T-cell (primary cell): ENCODE results near the gene TAF11L8. TPM values are rescaled to one million over a fixed set of nuclear protein-coding genes. Genes with fewer than 3 reads are reported as not detected.
"Not testable (repeated sequence)": the region's sequence is repeated elsewhere in the genome, so short reads cannot be mapped to it uniquely, and the experiment has no call there.

Source experiments
- ATAC-seq, 4 experiments: fragments of 200-7000 bp in 3 of 4; fragments of 150-1000 bp in 1 of 4; cut with Tn5 transposase; replicated peaks in 1 of 4; 1 replicate in 3 of 4; 2 replicates in 1 of 4; pipeline ENCODE4 v1.10.0; 2021; ENCODE audit warnings: moderate library complexity in 3 of 4, mild to moderate bottlenecking in 2 of 4, moderate number of reproducible peaks in 1 of 4
- CTCF ChIA-PET, 2 donors: fragments of 300-600 bp; sonication (Branson Sonifier 250); formaldehyde crosslinking; loops; one replicate each; lab custom pipeline; 2022; ENCODE audit warnings: antibody characterized with exemption in 2 of 2; lab: Charles Lee
- POLR2A ChIA-PET, 2 donors: fragments of 300-600 bp; sonication (Branson Sonifier 250); formaldehyde crosslinking; loops; one replicate each; lab custom pipeline; 2022; ENCODE audit warnings: antibody characterized with exemption in 2 of 2; lab: Charles Lee
- DNase-seq, 35 experiments: peaks; one replicate each; pipeline versions ENCODE4 v3.0.0 to v3.0.0-alpha.2; 2013 to 2023
- H3K27ac ChIP-seq: one replicate; pipeline ENCODE4 v1.5.1; 2013; ENCODE audit warnings: low read length
- H3K27me3 ChIP-seq, 2 experiments: replicated peaks in 1 of 2; 1 replicate in 1 of 2; 2 replicates in 1 of 2; pipeline versions ENCODE4 v1.6.1 to v1.7.0; 2013; ENCODE audit warnings: low read length in 1 of 2, mixed read lengths in 1 of 2; ENCODE audit not compliant: control insufficient read depth in 2 of 2, insufficient read depth in 2 of 2; ENCODE audit errors: extremely low read depth in 1 of 2
- H3K36me3 ChIP-seq, 2 donors: 1 replicate in 1 of 2; 2 replicates in 1 of 2; pipeline versions ENCODE4 v1.6.1 to v1.7.0; 2013; ENCODE audit warnings: low read length in 1 of 2; ENCODE audit not compliant: control insufficient read depth in 2 of 2, insufficient read depth in 1 of 2; ENCODE audit errors: extremely low read depth in 1 of 2
- H3K4me1 ChIP-seq, 2 experiments: 1 replicate in 1 of 2; 2 replicates in 1 of 2; pipeline versions ENCODE4 v1.6.1 to v1.7.0; 2013; ENCODE audit warnings: low read length in 2 of 2, mixed read lengths in 1 of 2; ENCODE audit not compliant: insufficient read depth in 2 of 2, control insufficient read depth in 1 of 2; ENCODE audit errors: extremely low read depth in 1 of 2
- H3K4me3 ChIP-seq, 2 donors: 1 replicate in 1 of 2; 2 replicates in 1 of 2; pipeline versions ENCODE4 v1.5.1 to v1.7.0; 2013; ENCODE audit warnings: mild to moderate bottlenecking in 2 of 2, low read length in 1 of 2, moderate library complexity in 1 of 2; ENCODE audit not compliant: control insufficient read depth in 1 of 2; ENCODE audit errors: extremely low read depth in 1 of 2
- H3K9me3 ChIP-seq: 2 replicates; pipeline ENCODE4 v1.7.0; 2013
- H3K27ac Mint-ChIP-seq, 2 donors: one replicate each; pipeline ENCODE4 v1.8.0; 2020 to 2021; ENCODE audit warnings: mild to moderate bottlenecking in 2 of 2, mixed read lengths in 2 of 2
- H3K27me3 Mint-ChIP-seq, 2 donors: one replicate each; pipeline ENCODE4 v1.8.0; 2021 to 2022; ENCODE audit warnings: mixed read lengths in 2 of 2
- H3K36me3 Mint-ChIP-seq: one replicate; pipeline ENCODE4 v1.8.0; 2021; ENCODE audit warnings: mixed read lengths
- H3K4me1 Mint-ChIP-seq, 3 donors: one replicate each; pipeline ENCODE4 v1.8.0; 2020 to 2022; ENCODE audit warnings: mixed read lengths in 3 of 3, mild to moderate bottlenecking in 1 of 3
- H3K4me3 Mint-ChIP-seq, 3 donors: one replicate each; pipeline ENCODE4 v1.8.0; 2020 to 2022; ENCODE audit warnings: mild to moderate bottlenecking in 3 of 3, mixed read lengths in 3 of 3, moderate library complexity in 3 of 3
- H3K9me3 Mint-ChIP-seq, 3 donors: one replicate each; pipeline ENCODE4 v1.8.0; 2020 to 2022; ENCODE audit warnings: mixed read lengths in 3 of 3
- WGBS: methylation state at CpG from one replicate; pipeline ENCODE4 v1.1.5; 2013; ENCODE audit warnings: missing lambda C conversion rate; ENCODE audit not compliant: insufficient coverage; 5-methylcytosine and 5-hydroxymethylcytosine counted together
- total RNA-seq, 35 experiments: library from RNA in 6 of 35; stranded (reverse) in 6 of 35; fragments of 120-200 nt in 1 of 35; gene quantifications; one replicate each; pipeline versions ENCODE4 v1.2.1 to v1.2.4 and lab custom pipeline; 2013 to 2026

TAF11L8 gene
- total RNA-seq, 5 donors from 2014 or later (not counting 1 experiment from before 2014, with no cell fraction given), result not detected

- DNase-seq, result no peak
- Mint-ChIP-seq H3K36me3 (no peaks in the 10 kb centered on the region), H3K9me3 (peaks cover 0 to 12% (median 9%) of the 10 kb centered on the region in 3 donors), H3K4me1 (no peaks in the 10 kb centered on the region), H3K27me3 (no peaks in the 10 kb centered on the region), H3K4me3 (no peak overlapping the region), H3K27ac (no peak overlapping the region)
- no peak for ATAC-seq
- H3K9me3 ChIP-seq, result no peaks in the 10 kb centered on the region
- H3K4me1 ChIP-seq, result no peaks in the 10 kb centered on the region
- H3K4me3 ChIP-seq, result no peak overlapping the region
- ChIA-PET POLR2A (no interaction called here), CTCF (no interaction called here)
- no peaks in the 10 kb centered on the region for H3K36me3 ChIP-seq
- 90% methylated on average over 13 of the region's 17 CpGs for WGBS
- H3K27me3 ChIP-seq, result no peaks in the 10 kb centered on the region
- no peak overlapping the region for H3K27ac ChIP-seq
Measured at GRCh38 chr5:17614872-17615605, 24.3 kb upstream of the TAF11L8 start.

GRCh38 chr5:17610092-17610491, 19.3 kb upstream of the TAF11L8 start, which contains the start of gene TAF11L12:
Gene TAF11L12, plus strand, starts transcription at chr5:17610392.
- not testable (repeated sequence) for H3K36me3 Mint-ChIP-seq

GRCh38 chr5:17607461-17607860, 16.7 kb upstream of the TAF11L8 start:
- H3K36me3 ChIP-seq, H3K4me1 Mint-ChIP-seq, H3K27ac ChIP-seq, H3K27me3 ChIP-seq, H3K27ac Mint-ChIP-seq, H3K27me3 Mint-ChIP-seq, H3K36me3 Mint-ChIP-seq, H3K4me1 ChIP-seq, ATAC-seq, H3K4me3 ChIP-seq, CTCF ChIA-PET, H3K4me3 Mint-ChIP-seq, H3K9me3 ChIP-seq, DNase-seq: not testable (repeated sequence)
- peaks cover 10 to 16% (median 13%) of the 10 kb centered on the region in 3 donors for H3K9me3 Mint-ChIP-seq
- POLR2A ChIA-PET, result interaction anchor here in 1 of 2 donors (0.7 kb wide), 1 partner anchor 133 kb away, joined by 3 read pairs; no protein-coding TSS in a partner anchor
- whole genome bisulfite sequencing, result no CpG with 5 or more reads among the region's 4 CpGs

More at GRCh38 chr5:17610092-17610491, 19.3 kb upstream of the TAF11L8 start, which contains the start of gene TAF11L12:
- H3K27ac ChIP-seq, H3K4me1 ChIP-seq, H3K27ac Mint-ChIP-seq, H3K27me3 Mint-ChIP-seq, H3K9me3 ChIP-seq, ATAC-seq, H3K27me3 ChIP-seq, H3K4me1 Mint-ChIP-seq, H3K4me3 ChIP-seq, DNase-seq, POLR2A ChIA-PET, H3K36me3 ChIP-seq, H3K4me3 Mint-ChIP-seq: not testable (repeated sequence)
- no CpG with 5 or more reads among the region's 2 CpGs for WGBS
- CTCF ChIA-PET, result interaction anchor here in 1 of 2 donors (0.5 kb wide), 1 partner anchor 375 kb away, joined by 4 read pairs; no protein-coding TSS in a partner anchor
- H3K9me3 Mint-ChIP-seq, result peaks cover 7 to 12% (median 11%) of the 10 kb centered on the region in 3 donors

GRCh38 chr5:17604951-17605350, 14.2 kb upstream of the TAF11L8 start:
- Mint-ChIP-seq H3K9me3 (peaks cover 10 to 16% (median 14%) of the 10 kb centered on the region in 3 donors), H3K4me1 (no peaks in the 10 kb centered on the region), H3K4me3 (no peak overlapping the region), H3K27me3 (no peaks in the 10 kb centered on the region), H3K36me3 (no peaks in the 10 kb centered on the region), H3K27ac (no peak overlapping the region)
- ATAC-seq (no peak), DNase-seq (no peak)
- H3K36me3 ChIP-seq, result no peaks in the 10 kb centered on the region
- H3K27ac ChIP-seq, result no peak overlapping the region
- no peaks in the 10 kb centered on the region for H3K27me3 ChIP-seq
- CTCF ChIA-PET, result no interaction called here
- no peak overlapping the region for H3K4me3 ChIP-seq
- no peaks in the 10 kb centered on the region for H3K4me1 ChIP-seq
- POLR2A ChIA-PET, result no interaction called here
- WGBS, result no CpG with 5 or more reads among the region's 14 CpGs
- no peaks in the 10 kb centered on the region for H3K9me3 ChIP-seq

- POLR2A ChIA-PET, H3K4me3 Mint-ChIP-seq, H3K36me3 Mint-ChIP-seq, H3K4me1 ChIP-seq, ATAC-seq, H3K9me3 ChIP-seq, H3K27ac Mint-ChIP-seq, DNase-seq, H3K36me3 ChIP-seq, H3K4me1 Mint-ChIP-seq, H3K4me3 ChIP-seq, CTCF ChIA-PET, H3K27me3 Mint-ChIP-seq, H3K27me3 ChIP-seq, H3K27ac ChIP-seq: not testable (repeated sequence)
- 69% methylated on average over 4 of the region's 6 CpGs for WGBS
- H3K9me3 Mint-ChIP-seq, result peaks cover 10 to 16% (median 14%) of the 10 kb centered on the region in 3 donors
Measured at GRCh38 chr5:17603880-17604279, 13.1 kb upstream of the TAF11L8 start, which contains the start of gene TAF11L11. Gene TAF11L11, plus strand, starts transcription at chr5:17604183.

- H3K36me3 Mint-ChIP-seq, H3K4me1 Mint-ChIP-seq, ATAC-seq, H3K4me3 Mint-ChIP-seq, H3K27ac Mint-ChIP-seq, H3K27me3 ChIP-seq, H3K4me1 ChIP-seq, POLR2A ChIA-PET, H3K27ac ChIP-seq, CTCF ChIA-PET, H3K9me3 ChIP-seq, H3K27me3 Mint-ChIP-seq, H3K9me3 Mint-ChIP-seq, H3K4me3 ChIP-seq, DNase-seq, H3K36me3 ChIP-seq: not testable (repeated sequence)
- WGBS, result no CpG with 5 or more reads among the region's 15 CpGs
Measured at GRCh38 chr5:17597728-17598127, 7.0 kb upstream of the TAF11L8 start, which contains the start of gene TAF11L10. Gene TAF11L10, minus strand, starts transcription at chr5:17597828.
